ENCODE data around the gene SLC52A1.

GRCh38 chr17:5002121-5002788, 33.0 kb downstream of the SLC52A1 start:
- TF ChIP-seq CTCF (IDR thresholded peaks at IDR 0.05) (no peak), POLR2A (IDR thresholded peaks at IDR 0.05) (no peak)

Data from esophagus squamous epithelium (tissue), 4 donors.